Endothelial cell of umbilical vein (primary cell): ENCODE measurements around the gene EFCAB5. TPM values are rescaled to one million over a fixed set of nuclear protein-coding genes. Genes with fewer than 3 reads are reported as not detected.

Experiments used
- BruUV-seq: library from RNA; stranded (reverse); fragments of 400-500 nt; replicated peaks from 2 replicates; lab custom pipeline; 2021; lab: Mats Ljungman, UMichigan
- CTCF ChIA-PET: fragments of 300-600, 350-600 bp; sonication (Branson Sonifier 250); formaldehyde crosslinking; loops from one replicate; lab custom pipeline; 2021; ENCODE audit warnings: antibody characterized with exemption, inconsistent platforms; lab: Charles Lee
- POLR2A ChIA-PET: fragments of 300-600, 350-600 bp; sonication (Branson Sonifier 250); formaldehyde crosslinking; loops from one replicate; lab custom pipeline; 2021; ENCODE audit warnings: antibody characterized with exemption, inconsistent platforms; lab: Charles Lee
- DNase-seq: peaks from one replicate; pipeline ENCODE4 v3.0.0-alpha.2; 2011; ENCODE audit warnings: low read depth, low spot score
- FAIRE-seq: peaks from 2 replicates; lab custom pipeline; 2011; peaks lifted over from hg19 to GRCh38; lab: Jason Lieb, UNC
- H2AFZ ChIP-seq: 2 replicates; pipeline ENCODE4 v1.6.0; 2012; ENCODE audit warnings: low read depth, low read length, control low read depth, inconsistent platforms
- H3K27ac ChIP-seq: 2 replicates; pipeline ENCODE4 v1.5.1; 2011; ENCODE audit warnings: low read depth, mild to moderate bottlenecking, control low read depth, low read length, moderate library complexity; ENCODE audit not compliant: insufficient read depth
- H3K27me3 ChIP-seq, 2 experiments: 2 replicates each; pipeline versions ENCODE4 v1.6.0 to v1.6.1; 2011; ENCODE audit warnings: low read length in 2 of 2, mixed read lengths in 1 of 2; ENCODE audit not compliant: control insufficient read depth in 2 of 2, insufficient read depth in 2 of 2
- H3K36me3 ChIP-seq, 2 experiments: 2 replicates in 1 of 2; 3 replicates in 1 of 2; pipeline ENCODE4 v1.5.1; 2011; ENCODE audit warnings: low read length in 2 of 2, mild to moderate bottlenecking in 1 of 2, moderate library complexity in 1 of 2; ENCODE audit not compliant: control insufficient read depth in 2 of 2, insufficient read depth in 2 of 2; ENCODE audit errors: extremely low read depth in 1 of 2
- H3K4me1 ChIP-seq: 3 replicates; pipeline ENCODE4 v1.5.1; 2011; ENCODE audit warnings: mild to moderate bottlenecking, low read length; ENCODE audit not compliant: control insufficient read depth, insufficient read depth; ENCODE audit errors: extremely low read depth
- H3K4me2 ChIP-seq: 2 replicates; pipeline ENCODE4 v1.6.1; 2011; ENCODE audit warnings: low read length, control low read depth, mixed read lengths; ENCODE audit not compliant: insufficient read depth
- H3K4me3 ChIP-seq, 3 experiments: fragments of 200-600 bp in 1 of 3; sonication (generic), shearing (Covaris generic) in 1 of 3; replicated peaks in 1 of 3; 2 replicates each; pipeline ENCODE4 v1.5.1; 2011 to 2016; ENCODE audit warnings: control low read depth in 3 of 3, low read length in 3 of 3, mild to moderate bottlenecking in 2 of 3, inconsistent platforms in 1 of 3, low read depth in 1 of 3, moderate library complexity in 1 of 3; ENCODE audit not compliant: insufficient read depth in 1 of 3
- H3K79me2 ChIP-seq: 2 replicates; pipeline ENCODE4 v1.6.0; 2012; ENCODE audit warnings: low read length, inconsistent platforms; ENCODE audit not compliant: control insufficient read depth, insufficient read depth
- H3K9ac ChIP-seq: replicated peaks from 2 replicates; pipeline ENCODE3; 2011; ENCODE audit warnings: low read length, control low read depth; ENCODE audit not compliant: insufficient read depth; ENCODE audit errors: extremely low read depth
- H3K9me1 ChIP-seq: replicated peaks from 3 replicates; pipeline ENCODE4 v1.6.0; 2011; ENCODE audit warnings: mild to moderate bottlenecking, low read length; ENCODE audit not compliant: control insufficient read depth, insufficient read depth; ENCODE audit errors: extremely low read depth
- H3K9me3 ChIP-seq: replicated peaks from 2 replicates; pipeline ENCODE4 v1.5.1; 2012; ENCODE audit warnings: low read length, inconsistent platforms; ENCODE audit not compliant: control insufficient read depth, insufficient read depth
- H4K20me1 ChIP-seq: replicated peaks from 2 replicates; pipeline ENCODE3; 2011; ENCODE audit warnings: mild to moderate bottlenecking, low read length; ENCODE audit not compliant: control insufficient read depth, insufficient read depth; ENCODE audit errors: extremely low read depth
- CTCF ChIP-seq, 2 donors: IDR thresholded peaks; 1 replicate in 1 of 2; 2 replicates in 1 of 2; pipeline ENCODE4 v1.5.1; 2011; ENCODE audit warnings: low read length in 2 of 2, mild to moderate bottlenecking in 2 of 2, moderate library complexity in 2 of 2, control low read depth in 1 of 2, inconsistent platforms in 1 of 2, low read depth in 1 of 2; ENCODE audit not compliant: insufficient read depth in 1 of 2; ENCODE audit errors: extremely low read depth in 1 of 2
- EZH2 ChIP-seq: IDR thresholded peaks from 2 replicates; pipeline ENCODE4 v1.6.1; 2012; ENCODE audit warnings: borderline replicate concordance, low read depth, mild to moderate bottlenecking, moderate library complexity, low read length, inconsistent platforms; ENCODE audit not compliant: severe bottlenecking
- FOS ChIP-seq: IDR thresholded peaks from 2 replicates; pipeline ENCODE4 v1.6.1; 2011; ENCODE audit warnings: mild to moderate bottlenecking, low read length, moderate library complexity, borderline replicate concordance; ENCODE audit not compliant: insufficient read depth
- GATA2 ChIP-seq: IDR thresholded peaks from 2 replicates; pipeline ENCODE4 v1.7.0; 2011; ENCODE audit warnings: low read depth, mild to moderate bottlenecking, moderate library complexity, mixed read lengths, low read length; ENCODE audit not compliant: insufficient read length, insufficient read depth
- MYC ChIP-seq: IDR thresholded peaks from one replicate; pipeline ENCODE4 v1.6.1; 2011; ENCODE audit warnings: mild to moderate bottlenecking, low read depth, low read length
- POLR2A ChIP-seq: IDR thresholded peaks from 2 replicates; pipeline ENCODE4 v1.6.1; 2012; ENCODE audit warnings: low read depth, mild to moderate bottlenecking, control low read depth, low read length
- dilution Hi-C: fragments of 300-500 bp; cut with MboI; formaldehyde crosslinking; loops from one replicate; pipeline ENCODE4 v1.15.0; 2019; ENCODE audit warnings: low sequenced_read_pairs; ENCODE audit not compliant: extremely low pct_ligation_motif_present
- intact Hi-C: fragments of 100-400 bp; cut with micrococcal nuclease; formaldehyde crosslinking; loops from one replicate; pipeline ENCODE4 v1.10.0; 2022
- polyA plus RNA-seq, 4 experiments: library from polyadenylated mRNA; depleted of rRNA in 3 of 4; stranded (reverse) in 3 of 4; unstranded in 1 of 4; fragments of >200 nt; gene quantifications; 2 replicates each; pipeline versions ENCODE4 v1.2.1 to v1.2.3, GENCODE V29; 2011 to 2012; ENCODE audit warnings: missing spikeins in 1 of 4
- total RNA-seq: library from RNA; stranded (reverse); gene quantifications from 2 replicates; pipeline ENCODE4 v1.2.3, GENCODE V29; 2021
- TF ChIP-seq, protein P1 (sequence below): IDR thresholded peaks from 2 replicates; pipeline ENCODE4 v1.6.1; 2011; ENCODE audit not compliant: insufficient read depth, insufficient read length

The EFCAB5 gene
- total and polyA plus RNA-seq, 2 donors (not counting 3 experiments of a cell fraction or from before 2014, with no cell fraction given): 0.04 to 0.40 TPM

GRCh38 chr17:30153463-30153862, 212.0 kb downstream of the EFCAB5 start:
- peaks cover under 1% of the 10 kb centered on the region for H3K9me1 ChIP-seq
- dilution Hi-C loops: no loop called here
- FAIRE-seq (no peak), DNase-seq (no peak)
- H3K9ac ChIP-seq: no peak overlapping the region
- H3K9me3 ChIP-seq: no peaks in the 10 kb centered on the region
- H3K79me2 ChIP-seq: peaks cover 56% of the 10 kb centered on the region
- H4K20me1 ChIP-seq: no peaks in the 10 kb centered on the region
- intact Hi-C loops: no loop called here
- CTCF ChIA-PET: no interaction called here
- POLR2A ChIA-PET: no interaction called here
- BruUV-seq: no TSS peak
- no peak overlapping the region for H3K27ac ChIP-seq
- H3K36me3 ChIP-seq: no peaks in the 10 kb centered on the region
- H3K4me1 ChIP-seq: no peaks in the 10 kb centered on the region
- no peak overlapping the region for H2AFZ ChIP-seq
- H3K4me3 ChIP-seq: no peak overlapping the region
- no peaks in the 10 kb centered on the region for H3K27me3 ChIP-seq
- TF ChIP-seq MYC: no peak
- TF ChIP-seq, protein P1, sequence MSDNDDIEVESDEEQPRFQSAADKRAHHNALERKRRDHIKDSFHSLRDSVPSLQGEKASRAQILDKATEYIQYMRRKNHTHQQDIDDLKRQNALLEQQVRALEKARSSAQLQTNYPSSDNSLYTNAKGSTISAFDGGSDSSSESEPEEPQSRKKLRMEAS: no peak
- TF ChIP-seq GATA2: no peak
- TF ChIP-seq FOS: no peak
- no peak for TF ChIP-seq EZH2
- no peak for TF ChIP-seq CTCF (IDR thresholded peaks at IDR 0.05; ENCODE audit: extremely low read depth in 1 of 2, insufficient read depth in 1 of 2, low read depth in 1 of 2, low read length in 2 of 2)
- no peak for TF ChIP-seq POLR2A
- no peak overlapping the region for H3K4me2 ChIP-seq
